Ishikawa (cell line): Measurements from ENCODE around the gene SEPHS1.

ENCODE experiments used
- CEBPB ChIP-seq: IDR thresholded peaks from 2 replicates; pipeline ENCODE4 v1.6.1; 2012
- CREB1 ChIP-seq: IDR thresholded peaks from 2 replicates; pipeline ENCODE4 v1.6.1; 2012; ENCODE audit warnings: low read depth
- EGR1 ChIP-seq: IDR thresholded peaks from 2 replicates; pipeline ENCODE4 v1.6.1; 2012
- EP300 ChIP-seq: IDR thresholded peaks from 2 replicates; pipeline ENCODE4 v1.6.1; 2012; ENCODE audit warnings: borderline replicate concordance
- FOXM1 ChIP-seq: IDR thresholded peaks from 2 replicates; pipeline ENCODE4 v1.6.1; 2012; ENCODE audit warnings: low read depth, borderline replicate concordance
- MAX ChIP-seq: IDR thresholded peaks from 2 replicates; pipeline ENCODE4 v1.6.1; 2012
- NFIC ChIP-seq: IDR thresholded peaks from 2 replicates; pipeline ENCODE4 v1.6.1; 2012
- RAD21 ChIP-seq: IDR thresholded peaks from 2 replicates; pipeline ENCODE4 v1.6.1; 2012; ENCODE audit warnings: low read depth
- TAF1 ChIP-seq: IDR thresholded peaks from 2 replicates; pipeline ENCODE4 v1.6.1; 2012; ENCODE audit warnings: low read depth, mild to moderate bottlenecking
- TCF12 ChIP-seq: IDR thresholded peaks from 2 replicates; pipeline ENCODE4 v1.6.1; 2012; ENCODE audit warnings: low read depth
- USF1 ChIP-seq: IDR thresholded peaks from 2 replicates; pipeline ENCODE4 v1.6.1; 2012

- no peak for TF ChIP-seq MAX
- no peak for TF ChIP-seq RAD21
- no peak for TF ChIP-seq FOXM1
- no peak for TF ChIP-seq NFIC
- TF ChIP-seq TAF1 = 0 out of 2 replicates have a peak, but pooled peaks have one; percentile 15
- TF ChIP-seq USF1 = no peak
- TF ChIP-seq CREB1 = no peak
- TF ChIP-seq EP300 = no peak
- TF ChIP-seq EGR1 = no peak
- no peak for TF ChIP-seq CEBPB
- peak; percentile 14; the same call in 1 of the 2 replicates for TF ChIP-seq TCF12
Observed at GRCh38 chr10:13382703-13383398, 34.8 kb upstream of the SEPHS1 start.
